IPS DF 19.7 (cell line): Measurements from ENCODE around the gene CALM3.
"Not testable (repeated sequence)": the region's sequence is repeated elsewhere in the genome, so short reads cannot be mapped to it uniquely, and the experiment has no call there.

ENCODE experiments used
- DNase-seq: peaks from one replicate; pipeline ENCODE4 v3.0.0-alpha.2; 2013; ENCODE audit warnings: low read depth, low spot score

Gene CALM3

GRCh38 chr19:46615966-46616365, 14.8 kb downstream of the CALM3 start:
- DNase-seq = no peak

DNA sequence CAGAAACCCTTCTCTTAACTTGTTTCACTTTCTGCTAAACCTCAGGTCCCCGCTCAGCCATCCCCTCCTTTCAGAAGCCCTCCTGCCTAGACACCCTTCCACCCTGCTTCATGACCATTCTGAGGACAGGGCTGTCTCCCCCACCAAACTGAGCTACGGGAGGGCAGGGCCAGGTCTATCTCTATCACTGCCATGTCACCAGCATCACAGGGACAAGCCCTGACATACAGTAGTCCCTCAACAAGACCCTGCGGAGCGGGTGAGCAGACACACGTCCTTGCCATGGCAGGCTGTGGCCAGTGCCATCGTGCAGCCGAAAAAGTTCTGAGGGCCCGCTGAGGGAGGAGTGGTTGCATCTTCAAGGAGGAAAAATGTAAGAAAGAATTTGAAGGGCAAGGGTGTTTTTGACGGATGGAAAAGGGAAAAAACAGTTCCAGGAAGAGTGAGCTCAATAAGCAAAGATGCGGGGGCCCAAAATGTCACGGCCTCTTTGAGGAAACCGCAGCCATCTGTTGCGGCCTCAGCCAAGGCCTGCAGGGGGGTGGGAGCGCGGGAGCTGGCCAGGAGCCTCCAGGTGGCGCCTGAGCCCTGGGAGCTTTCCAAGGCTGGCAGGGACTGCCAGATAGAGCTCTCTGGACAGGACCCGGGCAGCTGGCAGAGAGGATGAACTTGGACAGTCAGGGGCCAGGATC, 15.6 kb downstream of the CALM3 start:
- DNase-seq = no peak

DNA sequence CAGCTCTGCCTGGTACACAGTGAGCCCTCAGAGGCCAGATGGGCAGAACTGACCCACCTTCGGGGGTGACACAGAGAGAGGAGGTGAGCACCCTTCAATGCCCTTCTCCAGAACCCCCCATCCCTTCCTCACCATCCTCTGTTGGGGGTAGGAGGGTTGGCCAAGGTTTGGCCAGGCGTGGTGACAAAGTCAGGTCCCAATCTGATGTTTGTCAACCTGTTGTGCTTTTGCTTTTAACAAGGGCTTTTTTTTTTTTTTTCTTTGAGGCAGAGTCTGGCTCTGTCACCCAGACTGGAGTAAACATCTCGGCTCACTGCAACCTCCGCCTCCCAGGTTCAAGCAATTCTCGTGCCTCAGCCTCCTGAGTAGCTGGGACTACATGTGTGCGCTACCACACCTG, 16.5 kb downstream of the CALM3 start:
- DNase-seq = no peak

GRCh38 chr19:46618670-46619231, 17.6 kb downstream of the CALM3 start:
- no peak for DNase-seq

DNA sequence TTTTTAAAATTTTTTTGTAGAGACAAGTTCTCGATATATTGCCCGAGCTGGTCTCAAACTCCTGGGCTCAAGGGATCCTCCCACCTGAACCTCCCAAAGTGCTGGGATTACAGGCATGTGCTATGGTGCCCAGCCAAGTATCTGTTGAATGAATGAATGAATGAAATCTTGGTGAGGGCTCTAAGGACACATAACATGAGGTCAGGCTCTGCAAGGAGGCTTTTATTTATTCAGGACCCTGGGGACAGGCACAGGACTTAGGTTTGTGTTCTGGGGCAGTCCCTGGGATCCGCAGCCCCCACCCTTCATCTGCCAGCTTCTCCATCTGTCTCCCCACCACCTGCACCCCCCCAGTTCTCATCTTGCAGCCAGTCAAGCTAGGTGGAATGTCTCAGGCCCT, 19.1 kb downstream of the CALM3 start:
- no peak for DNase-seq

GRCh38 chr19:46620716-46621115, 19.6 kb downstream of the CALM3 start:
- DNase-seq = no peak

GRCh38 chr19:46621191-46622117, 20.3 kb downstream of the CALM3 start:
- DNase-seq = no peak

DNA sequence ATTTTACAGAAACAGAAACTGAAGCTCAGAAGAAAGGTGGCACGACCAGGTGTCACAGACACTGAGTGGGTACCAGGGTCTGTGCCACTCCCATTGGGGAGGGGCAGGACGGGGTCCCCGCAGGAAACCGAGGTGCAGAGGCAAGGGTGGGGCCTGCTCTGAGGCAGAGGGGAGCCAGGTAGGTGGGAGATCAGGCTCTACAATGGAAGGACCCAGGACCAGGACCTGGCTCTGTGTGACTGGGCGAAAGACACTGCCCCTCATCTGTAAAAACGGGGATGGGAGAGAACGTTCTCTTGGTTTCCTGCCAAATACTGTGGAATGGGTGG, 21.0 kb downstream of the CALM3 start:
- DNase-seq = no peak

DNA sequence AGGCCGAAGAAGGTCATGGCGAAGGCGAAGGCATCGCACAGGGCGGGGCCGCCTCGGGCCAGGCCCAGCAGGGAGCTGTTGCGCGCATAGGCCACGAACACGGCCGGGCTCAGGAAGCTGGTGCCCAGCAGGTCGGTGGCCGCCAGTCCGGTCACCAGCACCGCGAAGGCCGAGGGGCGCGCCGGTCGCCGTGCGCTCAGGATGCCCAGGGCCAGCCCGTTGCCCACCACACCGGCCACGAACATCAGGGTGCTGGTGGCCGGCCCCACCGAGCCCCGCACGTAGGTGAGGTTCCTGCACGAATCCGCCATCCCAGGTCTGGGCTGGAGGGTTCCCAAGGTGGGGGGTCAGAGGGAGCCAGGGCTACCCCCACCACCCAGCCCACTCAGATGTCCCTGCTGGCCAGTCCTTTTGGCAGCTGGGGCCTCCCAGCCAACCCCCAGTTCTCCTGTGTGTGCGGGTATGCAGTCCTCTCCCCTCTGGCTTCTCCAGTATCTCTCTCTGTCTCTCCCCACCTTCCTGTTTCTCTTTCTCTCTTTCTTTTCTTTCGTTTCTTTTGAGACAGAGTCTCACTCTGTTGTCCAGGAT, 22.9 kb downstream of the CALM3 start:
- DNase-seq = no peak

GRCh38 chr19:46624958-46625661, 24.0 kb downstream of the CALM3 start, which contains the start of gene PTGIR:
TSS of gene PTGIR (minus strand) at chr19:46625089. CDS start at chr19:46624225, 864 bp downstream.
- no peak for DNase-seq

DNA sequence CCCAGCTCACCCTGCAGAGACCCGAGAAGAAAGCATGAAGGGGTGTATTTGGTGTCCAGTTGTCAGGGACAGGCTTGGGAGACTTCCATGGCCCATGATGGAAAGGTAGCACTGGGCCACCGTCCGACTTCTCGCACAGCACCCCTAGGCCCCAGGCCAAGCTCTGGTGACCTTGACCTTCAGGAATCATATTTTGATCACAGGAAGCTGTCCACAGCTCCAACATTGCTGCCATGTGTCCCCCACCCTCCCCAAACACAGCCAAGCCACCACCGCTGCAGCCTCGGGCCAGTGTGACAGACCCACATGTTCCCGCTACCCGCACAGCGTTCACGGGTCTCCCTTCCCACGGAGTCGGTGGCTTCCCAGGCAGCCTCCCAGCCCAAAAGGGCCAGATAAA, 24.6 kb downstream of the CALM3 start:
- DNase-seq = no peak

GRCh38 chr19:46626446-46626845, 25.3 kb downstream of the CALM3 start:
- no peak for DNase-seq

DNA sequence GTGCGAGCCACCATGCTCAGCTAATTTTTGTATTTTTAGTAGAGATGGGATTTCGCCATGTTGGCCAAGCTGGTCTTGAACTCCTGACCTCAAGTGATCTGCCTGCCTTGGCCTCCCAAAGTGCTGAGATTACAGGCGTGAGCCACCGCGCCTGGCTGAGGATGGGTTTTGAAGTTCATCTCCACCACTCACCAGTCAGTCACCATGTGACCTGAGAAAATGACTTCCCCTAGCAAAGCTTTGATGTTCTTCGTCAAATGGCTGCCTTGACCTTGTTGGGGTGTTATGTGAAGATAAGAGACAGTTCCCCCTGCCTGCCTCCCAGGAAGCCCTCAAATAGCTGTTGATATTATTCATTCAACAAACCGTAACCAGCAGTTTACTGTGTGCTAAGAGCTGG, 27.8 kb downstream of the CALM3 start:
- not testable (repeated sequence) for DNase-seq

DNA sequence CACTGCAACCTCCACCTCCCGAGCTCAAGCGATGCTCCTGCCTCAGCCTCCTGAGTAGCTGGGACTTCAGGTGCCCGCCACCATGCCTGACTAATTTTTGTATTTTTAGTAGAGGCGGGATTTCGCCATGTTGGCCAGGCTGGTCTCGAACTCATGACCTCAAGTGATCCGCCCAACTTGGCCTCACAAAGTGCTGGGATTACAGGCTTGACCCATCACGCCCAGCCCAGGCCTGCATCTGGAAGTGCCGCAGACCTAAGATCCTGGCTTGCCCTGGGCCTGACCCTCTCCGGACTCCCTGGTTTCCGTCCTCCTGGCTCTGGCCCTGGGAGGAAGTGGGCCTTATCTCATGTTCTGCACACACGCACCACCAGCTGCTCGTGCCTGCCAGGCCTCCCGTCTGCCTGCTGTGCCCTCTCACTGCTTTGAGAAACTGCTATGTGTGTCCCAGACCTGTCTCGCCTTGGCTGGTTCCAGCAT, 28.5 kb downstream of the CALM3 start:
- no peak for DNase-seq

- DNase-seq = no peak
Observed at GRCh38 chr19:46630586-46631205, 29.6 kb downstream of the CALM3 start.

DNA sequence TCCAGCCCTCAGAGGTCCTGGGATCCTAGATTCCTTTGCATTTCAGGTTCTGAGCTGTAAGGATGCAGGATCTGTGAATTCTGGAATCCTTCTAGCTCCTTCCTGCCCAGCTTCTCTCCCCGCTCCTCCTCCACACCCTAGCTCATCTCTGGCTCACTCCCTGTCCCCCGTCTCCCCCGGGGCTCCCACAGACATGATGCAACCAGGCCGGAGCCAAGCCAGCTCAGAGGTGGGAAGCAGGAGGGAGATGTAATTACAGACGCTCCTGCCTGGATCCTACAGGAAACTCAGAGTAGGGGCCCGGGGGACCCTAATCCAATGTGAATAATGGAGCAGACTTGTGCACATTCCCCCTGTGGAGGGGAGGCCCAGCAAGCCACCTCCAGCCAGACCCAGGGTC, 30.4 kb downstream of the CALM3 start:
- DNase-seq = no peak

DNA sequence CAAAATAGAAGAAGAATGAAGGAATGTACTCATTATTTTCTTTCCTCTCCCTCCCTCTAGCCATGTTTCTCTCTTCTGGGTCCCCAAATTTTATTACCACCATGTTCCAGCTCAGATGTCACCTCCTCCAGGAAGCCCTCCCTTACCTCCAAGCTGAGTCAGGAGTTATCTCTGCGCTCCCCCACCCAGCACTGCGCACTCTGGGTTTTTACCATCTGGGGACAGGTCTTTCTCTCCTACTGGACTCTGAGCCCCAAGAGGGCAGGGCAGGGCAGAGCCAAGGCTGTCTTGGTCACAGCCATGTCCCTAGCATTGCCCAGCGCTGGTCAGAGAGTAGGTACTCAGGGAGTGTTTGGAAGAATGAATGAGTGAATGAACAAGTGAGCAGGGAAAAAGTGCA, 32.0 kb downstream of the CALM3 start:
- DNase-seq = no peak

- no peak for DNase-seq
Observed at GRCh38 chr19:46634045-46634655, 33.0 kb downstream of the CALM3 start.

DNA sequence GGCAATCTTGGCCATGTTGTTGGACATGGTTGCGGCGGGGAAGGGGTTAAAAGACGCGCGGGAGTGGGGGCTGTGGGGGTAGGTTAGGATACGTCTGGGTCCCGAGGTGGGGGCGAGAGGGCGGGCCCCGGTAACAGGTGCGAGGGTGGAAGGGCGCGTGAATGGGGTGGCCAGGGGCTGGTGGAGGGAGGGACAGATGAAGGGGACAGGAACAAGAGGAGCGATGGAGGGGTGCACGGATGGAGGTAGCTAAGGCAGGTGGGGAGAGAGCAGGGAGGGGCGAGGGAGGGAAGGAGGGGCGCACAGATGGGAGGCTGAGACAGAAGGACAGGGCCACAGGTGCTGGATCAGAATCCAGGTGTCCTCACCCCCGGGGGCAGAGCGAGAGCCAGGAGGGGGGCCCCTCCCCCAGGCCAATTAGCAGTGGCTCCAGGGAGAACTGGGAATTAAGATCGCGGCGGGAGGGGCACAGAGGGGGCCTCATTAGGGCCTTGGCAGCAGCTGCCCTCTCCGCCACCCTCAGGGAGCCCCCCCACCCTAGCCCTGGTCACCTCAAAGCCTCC, 33.6 kb downstream of the CALM3 start:
- DNase-seq = no peak
